Activated CD4-positive, alpha-beta T cell treated with anti-CD3 and anti-CD28 coated beads, Interleukin-2, amount 50 U/mL, for 24 hours (primary cell): ENCODE data around the gene EML4.

Source experiments
- DNase-seq, 2 donors: peaks; one replicate each; pipeline ENCODE4 v3.0.0-alpha.2; 2020; ENCODE audit warnings: low read depth in 1 of 2, low spot score in 1 of 2

Gene EML4

GRCh38 chr2:42137125-42137841 lies 31.9 kb upstream of the EML4 start:
- DNase-seq: no peak

- no peak for DNase-seq
Measured at GRCh38 chr2:42138163-42139015, 30.8 kb upstream of the EML4 start.

- DNase-seq: no peak
Measured at GRCh38 chr2:42139101-42139500, 30.1 kb upstream of the EML4 start.

GRCh38 chr2:42140496-42140895 lies 28.7 kb upstream of the EML4 start:
- DNase-seq: no peak

- DNase-seq: no peak
Measured at GRCh38 chr2:42141687-42142546, 27.2 kb upstream of the EML4 start.

GRCh38 chr2:42142547-42143184 lies 26.5 kb upstream of the EML4 start:
- no peak for DNase-seq

- no peak for DNase-seq
Measured at GRCh38 chr2:42147641-42148274, 21.4 kb upstream of the EML4 start.

- no peak for DNase-seq
Measured at GRCh38 chr2:42150159-42150558, 19.0 kb upstream of the EML4 start.

GRCh38 chr2:42153944-42154581 lies 15.1 kb upstream of the EML4 start:
- no peak for DNase-seq

GRCh38 chr2:42156721-42157120 lies 12.4 kb upstream of the EML4 start:
- no peak for DNase-seq

GRCh38 chr2:42161444-42161843 lies 7.7 kb upstream of the EML4 start:
- DNase-seq: no peak

GRCh38 chr2:42163444-42164045 lies 5.6 kb upstream of the EML4 start:
- no peak for DNase-seq

GRCh38 chr2:42164046-42164445 lies 5.1 kb upstream of the EML4 start:
- DNase-seq: no peak

- no peak for DNase-seq
Measured at GRCh38 chr2:42164971-42165370, 4.2 kb upstream of the EML4 start.

GRCh38 chr2:42167458-42167857 lies 1.7 kb upstream of the EML4 start:
- DNase-seq: no peak

- DNase-seq: no peak
Measured at GRCh38 chr2:42168459-42169099, 574 bp upstream of the EML4 start.

GRCh38 chr2:42169874-42170521 lies 845 bp downstream of the EML4 start:
- DNase-seq: no peak

GRCh38 chr2:42170619-42171395 lies 1.7 kb downstream of the EML4 start:
- DNase-seq: no peak
